NT2/D1 (cell line): Measurements from ENCODE around the gene RNH1.

Experiments used
- SUZ12 ChIP-seq: IDR thresholded peaks from 2 replicates; pipeline ENCODE4 v1.6.1; 2011; ENCODE audit not compliant: insufficient read length, insufficient read depth; ENCODE audit errors: extremely low read depth
- YY1 ChIP-seq: IDR thresholded peaks from 2 replicates; pipeline ENCODE4 v1.6.1; 2011; ENCODE audit not compliant: insufficient read length, insufficient read depth
- ZNF274 ChIP-seq: IDR thresholded peaks from 2 replicates; pipeline ENCODE4 v1.6.1; 2011; ENCODE audit warnings: mild to moderate bottlenecking, low read depth, low read length

- no peak for TF ChIP-seq YY1
- TF ChIP-seq ZNF274: no peak
- TF ChIP-seq SUZ12: no peak
Measured at GRCh38 chr11:504994-505344, 2.1 kb downstream of the RNH1 start.
